ENCODE data around the gene SMC3. TPM values are rescaled to one million over a fixed set of nuclear protein-coding genes. Genes with fewer than 3 reads are reported as not detected.

Gene SMC3
- total RNA-seq, 1 donor from 2014 or later = 20.9 TPM

DNA sequence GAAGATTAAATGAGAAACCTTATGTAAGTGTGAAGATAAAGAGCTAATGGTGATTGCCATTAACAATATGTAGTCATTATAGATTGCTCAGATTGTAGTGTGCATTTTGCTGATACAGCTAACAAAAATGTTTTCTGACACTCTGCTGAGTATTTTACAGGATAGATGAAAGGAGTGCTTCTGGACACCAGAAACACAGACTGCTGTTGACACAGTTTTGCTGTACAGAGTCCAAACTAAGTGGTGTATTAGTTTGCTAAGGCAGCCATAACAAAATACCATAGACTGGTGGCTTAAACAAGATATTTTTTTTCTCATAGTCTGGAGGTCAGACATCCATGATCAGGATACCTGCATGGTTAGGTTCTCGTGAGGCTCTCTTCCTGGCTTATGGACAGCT is 2.2 kb downstream of the SMC3 start:
- Histone ChIP-seq H3K4me3 (peak overlapping the region; percentile 98), H3K36me3 (no peaks in the 10 kb centered on the region), H3K9me3 (replicated peaks) (no peaks in the 10 kb centered on the region), H3K27ac (replicated peaks) (no peak overlapping the region), H3K27me3 (ENCODE audit: low read depth) (no peaks in the 10 kb centered on the region), H3K4me1 (peaks cover 79% of the 10 kb centered on the region)
- intact Hi-C loops (cut with micrococcal nuclease) = no loop called here
- TF ChIP-seq, protein P1, sequence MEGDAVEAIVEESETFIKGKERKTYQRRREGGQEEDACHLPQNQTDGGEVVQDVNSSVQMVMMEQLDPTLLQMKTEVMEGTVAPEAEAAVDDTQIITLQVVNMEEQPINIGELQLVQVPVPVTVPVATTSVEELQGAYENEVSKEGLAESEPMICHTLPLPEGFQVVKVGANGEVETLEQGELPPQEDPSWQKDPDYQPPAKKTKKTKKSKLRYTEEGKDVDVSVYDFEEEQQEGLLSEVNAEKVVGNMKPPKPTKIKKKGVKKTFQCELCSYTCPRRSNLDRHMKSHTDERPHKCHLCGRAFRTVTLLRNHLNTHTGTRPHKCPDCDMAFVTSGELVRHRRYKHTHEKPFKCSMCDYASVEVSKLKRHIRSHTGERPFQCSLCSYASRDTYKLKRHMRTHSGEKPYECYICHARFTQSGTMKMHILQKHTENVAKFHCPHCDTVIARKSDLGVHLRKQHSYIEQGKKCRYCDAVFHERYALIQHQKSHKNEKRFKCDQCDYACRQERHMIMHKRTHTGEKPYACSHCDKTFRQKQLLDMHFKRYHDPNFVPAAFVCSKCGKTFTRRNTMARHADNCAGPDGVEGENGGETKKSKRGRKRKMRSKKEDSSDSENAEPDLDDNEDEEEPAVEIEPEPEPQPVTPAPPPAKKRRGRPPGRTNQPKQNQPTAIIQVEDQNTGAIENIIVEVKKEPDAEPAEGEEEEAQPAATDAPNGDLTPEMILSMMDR (IDR thresholded peaks at IDR 0.05; ENCODE audit: borderline replicate concordance) = no peak
- DNase-seq = no peak

- no peaks in the 10 kb centered on the region for H3K9me3 ChIP-seq (replicated peaks)
- intact Hi-C loops (cut with micrococcal nuclease) = no loop called here
- DNase-seq = no peak
- H3K36me3 ChIP-seq = peaks cover 11% of the 10 kb centered on the region
- H3K4me3 ChIP-seq = no peak overlapping the region
- TF ChIP-seq, protein P1 (IDR thresholded peaks at IDR 0.05; ENCODE audit: borderline replicate concordance) = no peak
- no peak overlapping the region for H3K27ac ChIP-seq (replicated peaks)
- peaks cover 84% of the 10 kb centered on the region for H3K4me1 ChIP-seq
- no peaks in the 10 kb centered on the region for H3K27me3 ChIP-seq (ENCODE audit: low read depth)
Observed at GRCh38 chr10:110571093-110571743, 3.7 kb downstream of the SMC3 start.

DNA sequence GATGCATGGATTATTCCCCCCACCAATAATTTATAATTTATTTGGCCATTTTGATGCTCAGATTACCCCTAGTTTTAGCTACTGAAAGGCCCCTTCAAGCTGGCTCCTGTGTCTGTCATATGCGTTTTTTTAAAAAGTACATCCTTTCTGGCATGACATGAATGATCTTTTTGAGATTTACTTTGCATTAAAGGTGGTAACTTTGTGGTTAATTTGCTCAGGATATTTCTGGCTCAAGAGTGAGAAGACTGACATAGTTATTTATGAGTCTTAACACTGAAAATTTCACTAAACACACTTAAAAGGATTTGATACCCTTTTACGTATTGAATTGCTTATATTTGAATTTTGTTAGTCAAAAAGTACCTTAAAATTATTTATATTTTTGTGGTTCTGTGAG is 5.4 kb downstream of the SMC3 start:
- Histone ChIP-seq H3K4me1 (peaks cover 74% of the 10 kb centered on the region), H3K27ac (replicated peaks) (no peak overlapping the region), H3K27me3 (ENCODE audit: low read depth) (no peaks in the 10 kb centered on the region), H3K9me3 (replicated peaks) (no peaks in the 10 kb centered on the region), H3K4me3 (no peak overlapping the region), H3K36me3 (peaks cover 22% of the 10 kb centered on the region)
- intact Hi-C loops (cut with micrococcal nuclease) = no loop called here
- TF ChIP-seq, protein P1 (IDR thresholded peaks at IDR 0.05; ENCODE audit: borderline replicate concordance) = no peak
- no peak for DNase-seq

DNA sequence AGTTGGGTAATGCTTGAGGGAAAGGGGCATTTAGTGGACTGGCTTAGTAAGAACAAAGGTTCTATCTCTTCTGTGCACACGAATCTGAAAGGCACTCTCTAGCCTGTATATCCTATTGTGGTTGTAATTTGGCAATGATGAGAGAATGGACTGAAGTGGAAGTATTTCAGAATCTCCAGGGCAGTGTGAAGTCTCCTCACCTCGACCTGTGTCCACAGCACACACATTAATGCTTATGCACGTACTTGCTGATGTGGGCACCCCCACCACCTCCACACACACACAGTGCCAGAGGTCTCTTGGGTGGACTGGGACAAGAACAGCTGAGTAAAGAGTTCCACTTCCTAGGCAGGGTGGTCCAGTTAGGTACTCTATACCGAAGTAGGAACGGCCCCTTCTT is 6.9 kb downstream of the SMC3 start:
- Histone ChIP-seq H3K27ac (replicated peaks) (no peak overlapping the region), H3K4me1 (peaks cover 59% of the 10 kb centered on the region), H3K27me3 (ENCODE audit: low read depth) (no peaks in the 10 kb centered on the region), H3K36me3 (peaks cover 37% of the 10 kb centered on the region), H3K4me3 (no peak overlapping the region), H3K9me3 (replicated peaks) (no peaks in the 10 kb centered on the region)
- no peak for DNase-seq
- TF ChIP-seq, protein P1 (IDR thresholded peaks at IDR 0.05; ENCODE audit: borderline replicate concordance) = no peak
- intact Hi-C loops (cut with micrococcal nuclease) = no loop called here

DNA sequence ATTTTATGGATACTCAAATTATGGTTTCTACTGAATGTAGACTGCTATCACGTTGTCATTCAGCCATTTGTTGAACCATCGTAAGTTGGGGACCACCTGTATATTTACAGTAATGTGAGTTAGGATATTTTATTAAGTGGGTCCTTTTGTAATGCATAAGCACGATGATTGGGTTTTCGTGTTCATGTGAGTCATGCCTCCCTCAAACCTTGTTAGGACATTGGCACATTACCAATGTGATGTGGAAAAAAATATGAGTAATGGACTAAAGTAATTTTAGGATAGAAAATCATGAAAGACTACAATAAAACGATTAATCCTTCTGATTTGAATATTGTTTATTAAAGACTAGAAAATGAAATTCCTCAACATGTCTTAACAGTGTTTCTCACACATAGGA is 8.7 kb downstream of the SMC3 start:
- no peak for DNase-seq
- Histone ChIP-seq H3K36me3 (peaks cover 55% of the 10 kb centered on the region), H3K27ac (replicated peaks) (no peak overlapping the region), H3K27me3 (ENCODE audit: low read depth) (no peaks in the 10 kb centered on the region), H3K4me3 (no peak overlapping the region), H3K9me3 (replicated peaks) (no peaks in the 10 kb centered on the region), H3K4me1 (peaks cover 41% of the 10 kb centered on the region)
- intact Hi-C loops (cut with micrococcal nuclease) = no loop called here
- TF ChIP-seq, protein P1 (IDR thresholded peaks at IDR 0.05; ENCODE audit: borderline replicate concordance) = no peak
